ENCODE results near the gene RRP7A.
"Not testable (repeated sequence)": the region's sequence is repeated elsewhere in the genome, so short reads cannot be mapped to it uniquely, and the experiment has no call there.

Gene RRP7A

GRCh38 chr22:42535082-42535731, 15.6 kb upstream of the RRP7A start:
- not testable (repeated sequence) for DNase-seq

GRCh38 chr22:42533638-42533977, 14.0 kb upstream of the RRP7A start:
- DNase-seq: no peak

GRCh38 chr22:42531401-42532084, 11.9 kb upstream of the RRP7A start:
- DNase-seq: not testable (repeated sequence)

GRCh38 chr22:42529435-42529834, 9.8 kb upstream of the RRP7A start:
- not testable (repeated sequence) for DNase-seq

- no peak for DNase-seq
Measured at GRCh38 chr22:42528591-42529307, 9.2 kb upstream of the RRP7A start.

GRCh38 chr22:42522546-42522945, 3.0 kb upstream of the RRP7A start:
- no peak for DNase-seq

- DNase-seq: no peak
Measured at GRCh38 chr22:42521228-42521546, 1.6 kb upstream of the RRP7A start.

GRCh38 chr22:42518638-42519524, 715 bp downstream of the RRP7A start:
- DNase-seq: not testable (repeated sequence)

GRCh38 chr22:42517103-42517502, 2.5 kb downstream of the RRP7A start:
- not testable (repeated sequence) for DNase-seq

- no peak for DNase-seq
Measured at GRCh38 chr22:42515896-42516295, 3.7 kb downstream of the RRP7A start.

- DNase-seq: not testable (repeated sequence)
Measured at GRCh38 chr22:42515304-42515703, 4.3 kb downstream of the RRP7A start.

- not testable (repeated sequence) for DNase-seq
Measured at GRCh38 chr22:42514331-42514730, 5.3 kb downstream of the RRP7A start.

- DNase-seq: not testable (repeated sequence)
Measured at GRCh38 chr22:42512273-42512990, 7.2 kb downstream of the RRP7A start.

GRCh38 chr22:42511401-42511891, 8.2 kb downstream of the RRP7A start:
- DNase-seq: no peak

- no peak for DNase-seq
Measured at GRCh38 chr22:42509548-42509947, 10.0 kb downstream of the RRP7A start.

GRCh38 chr22:42508975-42509364, 10.6 kb downstream of the RRP7A start:
- not testable (repeated sequence) for DNase-seq

GRCh38 chr22:42508327-42508974, 11.1 kb downstream of the RRP7A start:
- DNase-seq: not testable (repeated sequence)

GRCh38 chr22:42500836-42501179, 18.8 kb downstream of the RRP7A start:
- DNase-seq: no peak

GRCh38 chr22:42500161-42500835, 19.3 kb downstream of the RRP7A start:
- peak; percentile 81 for DNase-seq

- DNase-seq: not testable (repeated sequence)
Measured at GRCh38 chr22:42499773-42500160, 19.8 kb downstream of the RRP7A start.

- DNase-seq: not testable (repeated sequence)
Measured at GRCh38 chr22:42495533-42496141, 24.0 kb downstream of the RRP7A start.
